Measurements from ENCODE around the gene SENP2. TPM values are rescaled to one million over a fixed set of nuclear protein-coding genes. Genes with fewer than 3 reads are reported as not detected.
A peak's percentile ranks its signal among the peaks of the same experiment; 100 is the strongest.
"Not testable (repeated sequence)": the region's sequence is repeated elsewhere in the genome, so short reads cannot be mapped to it uniquely, and the experiment has no call there.

SENP2 gene
- polyA plus RNA-seq, 2 of the 4 experiments (the other 2 are of a cell fraction), result 19.7 to 22.4 TPM

GRCh38 chr3:185561958-185562357 lies 24.1 kb upstream of the SENP2 start (continued):
- no peak for TF ChIP-seq ELK1 (IDR thresholded peaks at IDR 0.05; ENCODE audit: low read depth, low read length)
- no peak for TF ChIP-seq PHF8 (IDR thresholded peaks at IDR 0.05; ENCODE audit: borderline replicate concordance, low read depth)
- TF ChIP-seq TP53 (CRISPR knock-in tag; IDR thresholded peaks at IDR 0.05), result no peak
- TF ChIP-seq ESRRA (IDR thresholded peaks at IDR 0.05; ENCODE audit: borderline replicate concordance, low read length), result no peak

GRCh38 chr3:185572183-185572582 lies 13.9 kb upstream of the SENP2 start:
- H3K4me2 ChIP-seq, result no peak overlapping the region
- ATAC-seq (no peak), DNase-seq (ENCODE audit: low read depth in 1 of 2, low spot score in 1 of 2) (no peak), FAIRE-seq (no peak)
- H3K9me3 ChIP-seq, result peaks cover 5% of the 10 kb centered on the region; the same call in 1 of the 3 replicates
- ChIA-PET CTCF (interaction anchor here (0.6 to 5.7 kb wide), 4 partner anchors 13 to 115 kb away, joined by 3 to 50 read pairs (median 6); no protein-coding TSS in a partner anchor), POLR2A (no interaction called here)
- TF ChIP-seq POLR2AphosphoS2 (conservative IDR thresholded peaks at IDR 0.05; ENCODE audit: low read length), result no peak
- no peak for TF ChIP-seq MAFK (IDR thresholded peaks at IDR 0.05; ENCODE audit: partially characterized antibody)
- no peak for TF ChIP-seq CEBPB (IDR thresholded peaks at IDR 0.05)
- TF ChIP-seq PHF8 (IDR thresholded peaks at IDR 0.05; ENCODE audit: borderline replicate concordance, low read depth), result no peak
- no peak for TF ChIP-seq HOXB5 (CRISPR knock-in tag; IDR thresholded peaks at IDR 0.05)
- TF ChIP-seq FOSL2 (IDR thresholded peaks at IDR 0.05), result no peak
- no peak for TF ChIP-seq FOSL2 (CRISPR knock-in tag; IDR thresholded peaks at IDR 0.05)
- H3K4me3 ChIP-seq, result no peak overlapping the region
- H3K4me1 ChIP-seq, result no peaks in the 10 kb centered on the region
- H3K27ac ChIP-seq, result no peak overlapping the region
- 67% methylated on average over 5 of the region's 5 CpGs for WGBS (ENCODE audit: missing lambda C conversion rate)

GRCh38 chr3:185575108-185575869 lies 10.8 kb upstream of the SENP2 start:
- H3K4me3 ChIP-seq, H3K4me1 ChIP-seq, FAIRE-seq, H3K27ac ChIP-seq, H3K9me3 ChIP-seq, POLR2A ChIA-PET: not testable (repeated sequence)
- peak overlapping the region; percentile 7; the same call in 2 of the 3 replicates for H3K4me2 ChIP-seq
- peak; percentile 48; the same call in 2 of the 3 replicates for TF ChIP-seq CTCF (IDR thresholded peaks at IDR 0.05)
- peak; percentile 35 to 47; a peak in 4 of 5 replicates for TF ChIP-seq RAD21 (conservative IDR thresholded peaks at IDR 0.05 in 1 of 2, IDR thresholded peaks at IDR 0.05 in 1 of 2)
- DNase-seq (ENCODE audit: low read depth in 1 of 2, low spot score in 1 of 2) (peak in 1 of 2 experiments; percentile 63), ATAC-seq (peak; percentile 77 to 91; a peak in 5 of 6 replicates)
- CTCF ChIA-PET, result interaction anchor here (0.7 to 5.7 kb wide), 15 partner anchors 10 to 233 kb away, joined by 3 to 50 read pairs (median 5); partner anchors contain the start of genes SENP2 and TMEM41A
- 30% methylated on average over 17 of the region's 17 CpGs for WGBS (ENCODE audit: missing lambda C conversion rate)

GRCh38 chr3:185582236-185582635 lies 3.9 kb upstream of the SENP2 start:
- no peak for TF ChIP-seq TP53 (CRISPR knock-in tag; IDR thresholded peaks at IDR 0.05)
- FAIRE-seq (no peak), ATAC-seq (no peak), DNase-seq (ENCODE audit: low read depth in 1 of 2, low spot score in 1 of 2) (no peak)
- Histone ChIP-seq H3K4me1 (peaks cover 6% of the 10 kb centered on the region; the same call in 1 of the 3 replicates), H3K4me3 (no peak overlapping the region), H3K9me3 (no peaks in the 10 kb centered on the region), H3K27ac (no peak overlapping the region), H3K4me2 (no peak overlapping the region)
- CTCF ChIA-PET, result no interaction called here
- POLR2A ChIA-PET, result no interaction called here
- WGBS (ENCODE audit: missing lambda C conversion rate), result 89% methylated on average over 3 of the region's 3 CpGs

- no peak for TF ChIP-seq GATA3 (IDR thresholded peaks at IDR 0.05; ENCODE audit: borderline replicate concordance)
- no peak for TF ChIP-seq MAX (IDR thresholded peaks at IDR 0.05)
- no peak for TF ChIP-seq RAD21 (conservative IDR thresholded peaks at IDR 0.05 in 1 of 2, IDR thresholded peaks at IDR 0.05 in 1 of 2)
- no peak for TF ChIP-seq ZSCAN20 (CRISPR knock-in tag; IDR thresholded peaks at IDR 0.05)
- TF ChIP-seq NR3C1 (IDR thresholded peaks at IDR 0.05), result no peak
- TF ChIP-seq HDAC2 (IDR thresholded peaks at IDR 0.05), result no peak
- TF ChIP-seq EP300 (IDR thresholded peaks at IDR 0.05), result no peak
- TF ChIP-seq E2F6 (IDR thresholded peaks at IDR 0.05; ENCODE audit: borderline replicate concordance, low read depth), result no peak
- Histone ChIP-seq H3K27ac (no peak overlapping the region), H3K4me2 (no peak overlapping the region), H3K9me3 (no peaks in the 10 kb centered on the region), H3K4me3 (no peak overlapping the region), H3K4me1 (peaks cover 6% of the 10 kb centered on the region; the same call in 1 of the 3 replicates)
- WGBS (ENCODE audit: missing lambda C conversion rate), result 33% methylated on average over 3 of the region's 3 CpGs
- CTCF ChIA-PET, result interaction anchor here (0.7 to 1.1 kb wide), 2 partner anchors 16 to 226 kb away, joined by 3 read pairs; no protein-coding TSS in a partner anchor
- ATAC-seq (no peak), FAIRE-seq (no peak), DNase-seq (ENCODE audit: low read depth in 1 of 2, low spot score in 1 of 2) (no peak)
- POLR2A ChIA-PET, result no interaction called here
These were observed 3.2 kb upstream of the SENP2 start for GRCh38 chr3:185582871-185583270.
